Astrocyte (in vitro differentiated cells and primary cell): Measurements from ENCODE around the gene C19orf33.

Source experiments
- EZH2 ChIP-seq: IDR thresholded peaks from 2 replicates; pipeline ENCODE4 v1.6.1; 2012; ENCODE audit warnings: mild to moderate bottlenecking, low read length, inconsistent platforms; ENCODE audit not compliant: insufficient read depth
- TF ChIP-seq, protein P1 (sequence below): IDR thresholded peaks from 2 replicates; pipeline ENCODE4 v1.5.1; 2011; ENCODE audit warnings: low read depth, mild to moderate bottlenecking, inconsistent platforms, low read length, moderate library complexity; ENCODE audit not compliant: insufficient read depth

GRCh38 chr19:38266981-38267597, 37.0 kb upstream of the C19orf33 start:
- TF ChIP-seq, protein P1, sequence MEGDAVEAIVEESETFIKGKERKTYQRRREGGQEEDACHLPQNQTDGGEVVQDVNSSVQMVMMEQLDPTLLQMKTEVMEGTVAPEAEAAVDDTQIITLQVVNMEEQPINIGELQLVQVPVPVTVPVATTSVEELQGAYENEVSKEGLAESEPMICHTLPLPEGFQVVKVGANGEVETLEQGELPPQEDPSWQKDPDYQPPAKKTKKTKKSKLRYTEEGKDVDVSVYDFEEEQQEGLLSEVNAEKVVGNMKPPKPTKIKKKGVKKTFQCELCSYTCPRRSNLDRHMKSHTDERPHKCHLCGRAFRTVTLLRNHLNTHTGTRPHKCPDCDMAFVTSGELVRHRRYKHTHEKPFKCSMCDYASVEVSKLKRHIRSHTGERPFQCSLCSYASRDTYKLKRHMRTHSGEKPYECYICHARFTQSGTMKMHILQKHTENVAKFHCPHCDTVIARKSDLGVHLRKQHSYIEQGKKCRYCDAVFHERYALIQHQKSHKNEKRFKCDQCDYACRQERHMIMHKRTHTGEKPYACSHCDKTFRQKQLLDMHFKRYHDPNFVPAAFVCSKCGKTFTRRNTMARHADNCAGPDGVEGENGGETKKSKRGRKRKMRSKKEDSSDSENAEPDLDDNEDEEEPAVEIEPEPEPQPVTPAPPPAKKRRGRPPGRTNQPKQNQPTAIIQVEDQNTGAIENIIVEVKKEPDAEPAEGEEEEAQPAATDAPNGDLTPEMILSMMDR: no peak
- TF ChIP-seq EZH2: no peak
